HG02973 (cell line): ENCODE results near the gene PCP2.
A peak's percentile ranks its signal among the peaks of the same experiment; 100 is the strongest.
"Not testable (repeated sequence)": the region's sequence is repeated elsewhere in the genome, so short reads cannot be mapped to it uniquely, and the experiment has no call there.

Experiments used
- ATAC-seq: cut with Tn5 transposase; IDR thresholded peaks from one replicate; pipeline ENCODE4 v1.9.1; 2021; ENCODE audit warnings: moderate library complexity; ENCODE audit not compliant: unreplicated experiment

Gene PCP2

DNA sequence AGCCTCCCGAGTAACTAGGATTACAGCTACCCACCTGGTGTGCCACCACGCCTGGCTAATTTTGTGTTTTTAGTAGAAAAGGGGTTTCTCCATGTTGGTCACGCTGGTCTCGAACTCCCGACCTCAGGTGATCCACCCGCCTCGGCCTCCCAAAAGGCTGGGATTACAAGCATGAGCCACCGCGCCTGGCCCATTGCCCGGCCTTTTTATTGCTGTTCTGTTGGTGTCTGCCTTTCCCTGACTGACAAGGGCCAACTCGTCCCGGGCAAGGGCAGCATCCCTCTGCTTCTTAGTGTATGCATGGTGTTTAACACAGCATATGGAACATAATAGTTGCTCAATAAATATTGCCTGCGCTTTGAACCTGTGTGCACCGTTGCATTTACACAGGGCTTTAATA is 29.1 kb upstream of the PCP2 start:
- no peak for ATAC-seq

DNA sequence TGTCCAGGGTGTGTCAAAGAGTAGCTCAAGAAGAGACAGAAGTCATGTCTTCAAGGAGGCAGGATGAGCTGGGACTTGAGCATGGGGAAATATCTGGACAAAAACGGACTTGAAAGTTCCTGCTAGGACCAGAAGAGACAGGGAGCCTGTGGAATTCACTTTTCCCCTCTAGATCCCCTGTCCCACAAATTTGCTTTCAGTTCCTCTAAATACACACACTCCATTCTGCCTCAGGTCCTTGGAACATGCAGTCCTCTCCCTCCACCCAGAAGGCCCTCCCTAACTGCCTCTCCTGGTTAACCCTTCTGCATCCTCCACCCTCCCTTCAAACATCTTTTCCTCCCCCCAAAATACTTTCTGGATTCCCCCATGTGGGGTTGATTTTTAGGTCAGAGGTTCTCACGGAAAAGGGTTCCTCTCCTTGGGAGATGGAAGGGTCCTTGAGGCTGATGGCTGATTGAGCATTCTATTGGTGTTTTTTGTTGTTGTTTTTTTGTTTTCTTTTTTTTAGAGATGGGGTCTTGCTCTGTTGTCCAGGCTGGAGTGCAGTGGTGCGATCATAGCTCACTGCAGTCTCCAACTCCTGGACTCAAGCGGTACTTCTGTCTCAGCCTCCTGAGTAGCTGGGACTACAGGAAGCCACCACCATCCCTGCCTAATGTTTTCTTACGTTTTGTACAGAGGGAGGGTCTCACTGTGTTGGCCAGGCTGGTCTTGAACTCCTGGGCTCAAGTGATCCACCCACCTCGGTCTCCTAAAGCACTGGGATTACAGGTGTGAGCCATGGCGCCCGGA is 28.4 kb upstream of the PCP2 start:
- no peak for ATAC-seq

DNA sequence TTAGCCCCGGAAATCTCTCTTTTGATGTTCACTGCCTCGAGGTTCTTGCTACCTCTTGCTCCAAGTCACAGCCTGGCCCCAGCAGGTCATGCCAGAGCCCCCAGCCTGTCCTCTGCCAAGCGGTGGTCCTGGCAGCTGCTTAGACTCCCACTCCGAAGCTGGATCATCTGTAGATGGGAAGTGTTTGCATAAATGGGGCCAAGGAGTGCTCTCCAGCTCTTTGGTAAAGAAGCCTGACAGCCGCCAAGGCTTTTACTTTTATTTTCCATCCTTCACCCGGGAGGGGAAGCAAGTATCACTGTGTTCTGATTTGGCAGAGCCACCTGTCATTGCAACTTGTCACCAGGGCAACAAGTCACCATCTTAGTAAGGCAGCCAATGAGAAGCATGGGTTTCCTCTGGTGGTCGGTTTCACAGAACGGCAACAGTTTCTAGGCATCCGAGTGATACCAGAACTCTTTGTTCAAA is 24.7 kb upstream of the PCP2 start:
- ATAC-seq, result peak; percentile 77

DNA sequence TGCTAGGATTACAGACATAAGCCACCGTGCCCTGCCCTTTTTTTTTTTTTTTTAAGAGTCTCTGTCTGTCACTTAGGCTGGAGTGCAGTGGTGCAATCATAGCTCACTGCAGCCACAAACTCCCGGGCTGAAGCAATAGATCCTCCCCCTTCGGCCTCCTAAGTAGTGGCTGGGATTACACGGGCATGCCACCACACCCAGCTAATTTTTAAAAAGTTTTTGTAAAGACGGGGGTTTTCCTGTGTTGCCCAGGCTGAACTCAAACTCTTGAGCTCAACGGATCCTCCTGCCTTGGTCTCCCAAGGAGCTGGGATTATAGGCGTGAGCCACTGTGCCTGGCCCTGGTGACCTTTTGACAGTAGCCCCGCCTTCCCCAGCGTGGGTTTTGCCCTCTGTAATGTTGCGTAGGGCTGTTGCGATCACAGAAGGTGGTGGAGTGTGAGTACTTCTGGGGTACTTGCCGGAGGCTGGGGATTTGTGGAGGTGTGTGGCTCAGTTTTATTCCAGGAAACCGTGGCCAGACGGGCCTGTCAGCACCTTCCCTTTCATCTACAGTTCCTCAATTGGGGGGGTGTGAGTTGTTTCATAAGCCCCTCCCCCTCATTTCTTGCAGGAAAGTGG is 23.7 kb upstream of the PCP2 start:
- no peak for ATAC-seq

DNA sequence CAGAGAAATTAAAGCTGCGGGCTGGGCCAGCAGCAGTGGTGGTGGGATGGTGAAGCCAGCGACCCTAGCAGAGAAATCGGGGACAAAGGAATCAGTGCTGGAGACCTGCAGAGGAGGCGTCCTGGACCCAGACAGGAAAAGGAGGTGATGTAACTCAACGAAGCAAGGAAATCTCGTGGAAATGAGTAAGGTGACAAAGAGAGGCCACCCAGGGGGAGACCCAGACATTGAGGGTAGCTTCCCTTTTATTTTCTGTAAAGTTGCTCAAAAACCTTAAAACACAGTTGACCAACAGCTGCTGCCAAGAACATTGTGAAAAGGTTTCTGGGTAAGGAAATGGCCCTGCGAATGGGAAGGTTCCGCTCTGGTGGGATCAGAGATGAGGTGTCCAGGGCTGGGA is 22.1 kb upstream of the PCP2 start:
- no peak for ATAC-seq

DNA sequence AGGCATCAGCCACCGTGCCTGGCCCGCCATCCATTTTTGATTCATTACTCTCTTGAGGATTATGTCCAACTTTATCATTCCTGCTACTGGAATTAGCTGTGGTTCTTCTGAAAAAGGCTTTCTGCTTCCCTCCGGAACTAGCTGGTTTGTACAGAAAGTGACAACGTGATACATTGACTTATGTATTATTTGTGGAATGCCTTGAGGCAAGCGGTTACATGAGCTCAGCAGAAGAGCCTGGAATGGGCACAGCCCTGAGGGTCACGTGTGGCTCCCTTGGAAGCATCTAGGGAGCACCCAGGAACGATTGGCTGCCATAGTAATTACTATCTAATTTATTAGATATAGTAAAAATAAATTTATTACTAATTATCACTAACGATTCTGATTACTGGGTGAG is 20.9 kb upstream of the PCP2 start:
- no peak for ATAC-seq

DNA sequence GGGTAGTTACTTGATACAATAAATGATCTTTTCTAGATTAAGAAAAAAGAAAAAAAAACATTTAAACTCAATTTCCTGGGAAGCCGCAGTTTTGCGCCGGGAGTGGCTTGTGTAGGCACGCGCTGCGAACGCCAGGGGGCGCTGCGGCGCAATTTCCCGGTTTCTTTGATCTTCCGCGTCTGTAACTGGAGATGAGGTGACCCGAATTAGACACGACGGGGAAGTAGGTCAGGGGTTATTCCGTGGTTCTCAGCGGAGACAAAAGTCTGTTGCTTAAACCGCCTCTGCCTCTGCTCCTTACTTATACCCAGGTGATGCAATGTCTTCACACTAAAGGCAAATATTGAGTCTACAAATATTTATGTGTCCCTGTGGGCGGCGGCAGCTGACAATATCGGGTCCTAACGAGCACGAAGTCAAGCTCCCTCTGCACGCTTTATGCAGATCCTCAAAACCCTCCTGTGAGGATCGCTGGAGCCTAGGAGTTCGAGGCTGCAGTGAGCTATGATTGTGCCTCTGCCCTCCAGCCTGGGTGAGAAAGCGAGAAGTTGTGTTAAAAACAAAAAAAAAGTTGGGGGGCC is 18.6 kb upstream of the PCP2 start:
- no peak for ATAC-seq

DNA sequence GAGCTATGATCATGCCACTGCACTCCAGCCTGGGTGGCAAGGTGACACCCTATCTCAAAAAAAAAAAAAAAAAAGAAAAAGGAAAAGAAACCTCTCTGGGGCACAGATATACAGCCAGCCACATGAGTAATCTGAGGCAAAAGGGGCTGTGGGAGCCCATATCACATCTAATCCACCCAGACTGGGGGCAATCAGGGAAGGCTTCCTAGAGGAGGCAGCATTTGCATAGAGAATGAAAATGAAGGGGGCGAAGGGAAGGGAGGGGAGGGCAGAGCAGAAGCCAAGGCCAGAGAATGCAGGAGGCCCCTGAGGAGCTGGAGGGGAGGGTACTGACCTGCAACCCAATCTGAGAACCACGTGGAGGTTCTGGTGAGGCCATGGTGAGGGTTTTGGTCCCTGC is 16.6 kb upstream of the PCP2 start:
- no peak for ATAC-seq

DNA sequence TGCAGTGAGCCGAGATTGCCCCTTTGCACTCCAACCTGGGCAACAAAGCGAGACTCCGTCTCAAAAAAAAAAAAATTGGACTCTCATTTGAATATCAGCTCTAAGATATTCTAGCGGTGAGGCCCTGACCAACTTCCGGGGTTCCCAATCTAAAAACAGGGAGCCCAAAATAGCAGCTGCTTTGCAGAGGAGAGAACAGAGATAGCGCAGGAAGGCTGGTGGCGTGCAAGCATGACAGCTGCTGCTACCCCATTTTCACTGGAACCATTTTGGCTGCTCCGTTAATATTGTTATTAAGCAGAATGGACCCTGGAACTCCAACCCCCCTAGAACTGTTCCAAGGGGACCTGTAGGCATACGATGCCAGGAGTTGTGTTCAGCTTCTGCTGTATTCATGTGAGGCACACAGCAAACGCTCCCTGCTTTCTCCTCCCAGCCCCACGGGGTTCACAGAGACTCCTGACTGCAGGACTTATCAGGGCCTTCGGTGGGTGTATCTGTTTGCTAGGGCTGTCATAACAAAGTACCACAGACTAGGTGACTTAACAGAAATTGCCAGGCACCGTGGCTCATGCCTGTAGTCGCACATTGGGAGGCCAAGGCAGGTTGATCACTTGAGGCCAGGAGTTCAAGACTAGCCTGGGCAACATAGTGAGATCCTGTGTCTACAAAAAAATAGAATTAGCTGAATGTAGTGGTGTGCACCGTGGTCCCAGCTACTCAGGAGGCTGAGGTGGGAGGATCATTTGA is 14.9 kb upstream of the PCP2 start:
- ATAC-seq, result no peak

DNA sequence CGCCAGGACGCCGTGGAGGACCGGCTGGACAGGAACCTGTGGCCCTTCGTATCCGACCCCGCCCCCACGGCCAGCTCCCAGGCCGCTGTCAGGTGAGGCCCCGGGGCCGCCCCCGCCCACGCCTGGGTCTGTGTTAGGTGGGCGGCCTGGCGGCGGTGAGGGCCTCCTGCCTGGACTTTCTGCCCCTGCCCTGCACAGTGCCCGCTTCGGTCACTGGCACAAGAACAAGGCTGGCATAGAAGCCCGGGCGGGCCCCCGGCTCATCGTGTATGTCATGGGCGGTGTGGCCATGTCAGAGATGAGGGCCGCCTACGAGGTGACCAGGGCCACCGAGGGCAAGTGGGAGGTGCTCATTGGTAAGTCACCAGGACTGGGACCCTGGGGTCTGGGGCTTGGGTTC is 13.6 kb upstream of the PCP2 start:
- no peak for ATAC-seq

DNA sequence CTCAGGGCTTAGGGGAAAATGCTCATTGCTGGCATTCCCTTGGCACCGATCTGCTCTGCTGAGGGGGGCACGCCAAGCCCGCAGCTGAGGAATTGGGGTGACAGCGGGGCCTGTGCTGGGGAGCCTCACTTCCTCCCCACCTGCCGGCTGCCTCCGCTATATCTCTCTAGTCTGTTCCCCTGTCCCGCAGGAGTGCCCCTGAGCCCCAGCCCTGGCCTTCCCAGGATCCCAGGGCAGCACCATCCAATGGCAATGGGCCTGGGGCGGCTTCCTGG is 12.8 kb upstream of the PCP2 start:
- no peak for ATAC-seq

DNA sequence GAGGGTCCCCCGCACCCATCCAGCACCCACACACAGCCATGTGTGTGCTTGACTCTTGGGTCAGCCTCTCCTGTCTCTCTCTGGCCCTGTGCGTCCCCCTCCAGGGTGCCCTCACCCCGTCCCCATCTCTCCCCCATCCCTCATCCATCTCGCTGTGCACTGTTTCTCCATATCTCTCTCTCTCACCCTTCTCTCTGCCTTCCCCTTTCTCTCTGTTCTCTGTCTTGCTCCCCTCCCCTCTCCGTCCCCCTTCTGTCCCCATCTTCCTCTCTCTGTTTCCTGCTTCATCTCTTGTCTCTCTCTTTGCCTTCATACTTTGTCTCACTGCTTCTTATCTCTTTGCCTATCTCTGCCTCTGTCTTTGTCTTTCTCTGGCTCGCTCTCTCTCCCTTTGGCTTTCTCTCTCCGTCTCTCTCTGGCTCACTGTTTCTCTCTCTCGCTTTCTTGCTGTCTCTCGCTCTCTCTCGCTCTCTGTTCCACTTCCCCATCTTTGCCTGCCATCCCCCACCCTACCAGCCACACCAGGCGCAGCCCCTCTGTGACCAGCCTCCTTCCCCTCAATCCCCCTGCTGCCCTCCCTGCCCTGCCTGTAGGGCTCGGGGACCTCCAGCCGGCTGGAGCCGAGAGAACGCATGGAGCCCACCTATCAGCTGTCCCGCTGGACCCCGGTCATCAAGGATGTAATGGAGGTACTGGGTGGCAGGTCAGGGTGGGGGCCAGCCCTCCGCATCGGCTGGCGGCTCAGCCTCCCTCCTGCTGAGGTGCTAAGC is 12.3 kb upstream of the PCP2 start:
- ATAC-seq, result no peak

DNA sequence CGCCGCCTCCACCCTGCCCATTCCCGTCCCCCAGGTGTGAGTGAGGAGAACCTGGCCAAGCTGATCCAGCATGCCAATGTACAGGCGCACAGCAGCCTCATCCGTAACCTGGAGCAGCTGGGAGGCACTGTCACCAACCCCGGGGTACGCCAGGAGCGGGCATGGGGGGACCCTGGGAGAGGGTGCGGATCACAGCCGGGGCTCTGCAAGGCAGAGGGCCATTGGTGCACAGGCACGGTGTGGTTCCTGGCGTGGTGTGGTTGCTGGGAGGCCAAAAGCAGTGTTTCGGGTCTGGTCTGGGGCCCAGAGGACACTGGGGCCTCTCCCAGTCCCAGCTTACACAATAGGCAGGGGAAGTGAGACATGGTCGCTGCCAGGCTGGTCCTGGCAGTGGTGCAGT is 11.6 kb upstream of the PCP2 start:
- no peak for ATAC-seq

DNA sequence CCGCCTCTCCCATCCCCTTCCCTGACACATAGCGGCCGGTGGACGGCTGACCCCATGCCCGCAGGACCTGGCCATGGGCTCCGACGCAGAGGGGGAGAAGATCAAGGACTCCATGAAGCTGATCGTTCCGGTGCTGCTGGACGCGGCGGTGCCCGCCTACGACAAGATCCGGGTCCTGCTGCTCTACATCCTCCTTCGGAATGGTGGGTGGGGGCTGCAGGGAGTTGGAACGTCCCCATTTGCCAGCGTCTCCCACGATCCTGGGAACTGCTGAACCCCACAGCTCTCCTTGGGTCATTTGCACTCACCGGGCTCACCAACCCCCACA is 11.0 kb upstream of the PCP2 start:
- no peak for ATAC-seq

DNA sequence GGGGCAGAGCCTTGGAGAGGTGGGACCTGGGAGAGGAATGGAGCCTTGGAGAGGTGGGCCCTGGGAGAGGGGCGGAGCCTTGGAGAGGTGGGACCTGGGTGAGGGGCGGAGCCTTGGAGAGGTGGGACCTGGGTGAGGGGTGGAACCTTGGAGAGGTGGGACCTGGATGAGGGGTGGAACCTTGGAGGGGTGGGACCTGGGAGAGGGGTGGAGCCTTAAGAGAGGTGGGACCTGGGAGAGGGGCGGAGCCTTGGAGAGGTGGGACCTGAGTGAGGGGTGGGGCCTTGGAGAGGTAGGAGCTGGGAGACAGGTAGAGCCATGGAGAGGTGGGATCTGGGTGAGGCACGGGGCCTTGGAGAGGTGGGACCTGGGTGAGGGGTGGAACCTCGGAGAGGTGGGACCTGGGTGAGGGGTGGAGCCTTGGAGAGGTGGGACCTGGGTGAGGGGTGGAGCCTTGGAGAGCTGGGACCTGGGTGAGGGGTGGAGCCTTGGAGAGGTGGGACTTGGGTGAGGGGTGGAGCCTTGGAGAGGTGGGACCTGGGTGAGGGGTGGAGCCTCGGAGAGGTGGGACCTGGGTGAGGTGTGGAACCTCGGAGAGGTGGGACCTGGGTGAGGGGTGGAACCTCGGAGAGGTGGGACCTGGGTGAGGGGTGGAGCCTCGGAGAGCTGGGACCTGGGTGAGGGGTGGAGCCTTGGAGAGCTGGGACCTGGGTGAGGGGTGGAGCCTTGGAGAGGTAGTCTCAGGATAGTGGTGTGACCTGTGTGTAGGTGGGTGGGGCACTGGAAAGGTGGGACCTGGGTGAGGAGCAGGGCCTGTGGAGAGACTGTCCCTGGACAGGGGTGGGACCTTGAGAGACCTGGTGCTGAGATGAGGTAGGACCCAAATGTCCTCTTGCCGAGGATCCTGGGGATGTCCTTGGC is 10.4 kb upstream of the PCP2 start:
- ATAC-seq, result not testable (repeated sequence)

DNA sequence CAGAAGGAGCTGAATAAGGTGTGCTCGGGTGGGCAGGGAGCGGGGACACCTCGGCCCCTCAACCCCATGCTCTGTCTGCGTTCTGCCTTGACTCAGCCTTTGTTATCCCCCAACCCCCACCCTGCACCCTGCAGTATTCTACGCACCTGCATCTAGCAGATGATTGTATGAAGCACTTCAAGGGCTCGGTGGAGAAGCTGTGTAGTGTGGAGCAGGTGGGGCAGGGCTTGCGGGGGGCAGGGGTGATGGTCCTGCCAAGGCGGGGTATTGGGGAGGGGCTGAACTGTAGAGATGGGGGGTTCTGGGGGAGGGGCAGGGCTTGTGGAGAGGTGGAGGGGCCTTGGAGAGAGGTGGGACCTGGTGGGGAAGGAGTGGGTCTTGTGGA is 9.5 kb upstream of the PCP2 start:
- ATAC-seq, result no peak

DNA sequence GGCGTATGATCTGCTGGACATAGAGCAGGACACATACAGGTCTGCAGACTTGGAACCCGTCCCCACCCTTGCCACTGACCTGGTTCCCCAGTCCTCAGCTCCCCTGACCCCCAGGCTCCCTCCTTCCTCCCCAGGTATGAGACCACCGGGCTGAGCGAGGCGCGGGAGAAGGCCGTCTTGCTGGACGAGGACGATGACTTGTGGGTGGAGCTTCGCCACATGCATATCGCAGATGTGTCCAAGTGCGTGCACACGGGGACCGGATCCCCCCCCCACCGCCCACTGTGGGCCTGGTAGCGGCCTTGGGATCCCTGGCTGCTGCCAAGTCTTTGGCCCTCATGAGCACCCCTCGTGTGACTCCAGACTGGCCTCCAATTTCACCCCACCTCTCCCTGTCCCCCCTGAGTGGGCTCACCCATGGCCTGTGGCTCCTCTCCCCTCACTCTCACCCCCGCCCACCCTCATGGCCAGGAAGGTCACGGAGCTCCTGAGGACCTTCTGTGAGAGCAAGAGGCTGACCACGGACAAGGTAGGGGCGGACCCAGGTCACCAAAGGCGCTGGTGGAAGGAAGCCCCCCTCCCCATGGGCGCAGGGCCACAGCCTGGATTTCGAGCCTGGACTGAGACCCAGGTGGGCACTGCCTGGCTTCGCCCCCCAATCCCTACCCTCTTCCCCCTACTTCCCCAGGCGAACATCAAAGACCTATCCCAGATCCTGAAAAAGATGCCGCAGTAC is 8.9 kb upstream of the PCP2 start:
- ATAC-seq, result no peak

DNA sequence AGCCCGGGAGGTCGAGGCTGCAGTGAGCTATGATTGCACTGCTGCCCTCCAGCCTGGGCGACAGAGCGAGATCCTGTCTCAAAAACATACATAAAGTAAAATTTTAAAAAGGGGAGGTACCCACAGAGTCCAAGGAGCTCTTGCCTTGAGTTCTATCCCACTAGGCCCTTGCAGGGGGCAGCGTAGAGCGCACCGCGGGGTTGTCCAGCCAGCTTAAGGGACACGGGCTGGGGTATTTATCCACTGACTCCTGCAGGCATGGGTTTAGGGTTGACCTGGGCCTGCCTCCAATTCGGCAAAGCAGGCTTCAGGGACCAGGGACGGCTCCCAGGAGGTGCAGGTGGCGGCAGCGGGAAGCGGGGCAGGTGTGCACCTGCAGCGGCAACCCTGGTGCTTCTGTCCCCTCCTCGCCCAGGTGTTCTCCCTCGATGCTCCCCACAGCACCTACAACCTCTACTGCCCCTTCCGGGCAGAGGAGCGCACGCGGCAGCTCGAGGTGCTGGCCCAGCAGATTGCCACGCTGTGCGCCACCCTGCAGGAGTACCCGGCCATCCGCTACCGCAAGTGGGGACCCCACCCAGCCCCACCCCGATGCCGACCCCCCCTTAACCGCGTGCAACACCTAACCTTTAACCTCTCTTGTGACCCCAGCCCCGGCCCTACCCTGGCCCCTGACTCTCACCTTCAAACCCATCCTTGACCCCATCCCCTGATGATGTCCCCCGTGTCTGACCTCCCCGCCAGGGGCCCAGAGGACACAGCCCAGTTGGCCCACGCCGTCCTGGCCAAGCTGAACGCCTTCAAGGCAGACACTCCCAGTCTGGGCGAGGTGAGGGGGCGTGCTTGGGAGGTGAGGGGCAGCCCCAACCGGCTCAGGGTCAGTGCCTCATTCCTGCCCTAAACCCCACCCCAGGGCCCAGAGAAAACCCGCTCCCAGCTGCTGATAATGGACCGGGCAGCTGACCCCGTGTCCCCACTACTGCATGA is 8.1 kb upstream of the PCP2 start:
- no peak for ATAC-seq
